Measurements from ENCODE around the gene HRCT1. TPM values are rescaled to one million over a fixed set of nuclear protein-coding genes. Genes with fewer than 3 reads are reported as not detected.
A peak's percentile ranks its signal among the peaks of the same experiment; 100 is the strongest.

HRCT1 gene
- total RNA-seq, 6 experiments from 2014 or later, result 0.40 to 1.4 (median 0.98) TPM

DNA sequence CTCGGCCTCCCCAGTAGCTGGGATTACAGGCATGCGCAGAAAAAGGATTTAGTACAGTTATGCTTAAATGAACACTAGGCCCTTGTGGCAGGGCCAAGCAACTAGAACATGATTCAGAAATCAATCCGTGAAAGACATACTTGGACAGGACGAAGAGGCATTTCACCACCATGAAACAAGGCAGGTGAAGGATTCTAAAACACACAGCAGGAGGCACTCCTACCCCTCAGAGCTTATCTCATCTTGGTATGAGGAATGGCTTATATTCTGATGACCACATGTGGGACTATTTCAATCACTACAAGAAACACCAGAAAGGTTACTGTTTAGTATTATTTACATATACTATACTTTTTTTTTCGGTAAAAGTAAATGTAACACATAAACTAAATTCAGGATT, 36.3 kb downstream of the HRCT1 start:
- Histone ChIP-seq H3K27ac (no peak overlapping the region), H3K36me3 (no peaks in the 10 kb centered on the region), H3K27me3 (no peaks in the 10 kb centered on the region), H3K4me3 (no peak overlapping the region), H3K4me1 (peaks cover 0 to 14% (median 2%) of the 10 kb centered on the region in 4 donors), H3K9me3 (no peaks in the 10 kb centered on the region)
- no peak for ATAC-seq
- DNase-seq, result no peak
- no peak for TF ChIP-seq POLR2A (IDR thresholded peaks at IDR 0.05)
- intact Hi-C loops (cut with DNase I), result loop anchor here in 1 of 2 donors (5.0 kb wide), 1 partner anchor 35 kb away; the partner anchor contains the start of genes HRCT1 and SPAAR
- WGBS (ENCODE audit: insufficient coverage, low coverage, low lambda C conversion rate, missing lambda C conversion rate), result 68% methylated on average over 4 of the region's 5 CpGs

DNA sequence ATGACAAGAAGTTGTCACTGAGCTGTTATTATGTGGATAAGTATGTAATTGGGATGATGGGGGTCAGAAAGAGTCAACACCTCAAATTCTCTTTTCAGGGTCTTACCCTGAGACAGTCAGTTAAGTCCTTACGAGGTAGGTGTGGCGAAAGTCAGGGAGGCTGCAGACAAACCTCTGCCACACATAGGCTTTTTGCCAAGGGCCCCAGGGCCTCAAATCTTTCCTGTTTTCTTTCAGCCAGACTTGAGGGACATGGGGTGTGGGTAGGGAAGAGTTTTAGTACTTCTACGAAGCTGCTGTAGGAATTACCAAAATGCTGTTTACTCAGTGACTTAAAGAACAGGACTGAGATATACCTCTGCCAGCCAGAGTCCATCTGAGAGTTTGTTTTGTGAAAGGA, 38.2 kb downstream of the HRCT1 start:
- no peak for ATAC-seq
- intact Hi-C loops (cut with DNase I), result loop anchor here in 1 of 2 donors (5.0 kb wide), 1 partner anchor 37 kb away; the partner anchor contains the start of genes HRCT1 and SPAAR
- no peak overlapping the region for H3K4me3 ChIP-seq
- H3K36me3 ChIP-seq, result no peaks in the 10 kb centered on the region
- no peak for TF ChIP-seq POLR2A (IDR thresholded peaks at IDR 0.05)
- TF ChIP-seq, protein P1, sequence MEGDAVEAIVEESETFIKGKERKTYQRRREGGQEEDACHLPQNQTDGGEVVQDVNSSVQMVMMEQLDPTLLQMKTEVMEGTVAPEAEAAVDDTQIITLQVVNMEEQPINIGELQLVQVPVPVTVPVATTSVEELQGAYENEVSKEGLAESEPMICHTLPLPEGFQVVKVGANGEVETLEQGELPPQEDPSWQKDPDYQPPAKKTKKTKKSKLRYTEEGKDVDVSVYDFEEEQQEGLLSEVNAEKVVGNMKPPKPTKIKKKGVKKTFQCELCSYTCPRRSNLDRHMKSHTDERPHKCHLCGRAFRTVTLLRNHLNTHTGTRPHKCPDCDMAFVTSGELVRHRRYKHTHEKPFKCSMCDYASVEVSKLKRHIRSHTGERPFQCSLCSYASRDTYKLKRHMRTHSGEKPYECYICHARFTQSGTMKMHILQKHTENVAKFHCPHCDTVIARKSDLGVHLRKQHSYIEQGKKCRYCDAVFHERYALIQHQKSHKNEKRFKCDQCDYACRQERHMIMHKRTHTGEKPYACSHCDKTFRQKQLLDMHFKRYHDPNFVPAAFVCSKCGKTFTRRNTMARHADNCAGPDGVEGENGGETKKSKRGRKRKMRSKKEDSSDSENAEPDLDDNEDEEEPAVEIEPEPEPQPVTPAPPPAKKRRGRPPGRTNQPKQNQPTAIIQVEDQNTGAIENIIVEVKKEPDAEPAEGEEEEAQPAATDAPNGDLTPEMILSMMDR (IDR thresholded peaks at IDR 0.05), result no peak
- no peaks in the 10 kb centered on the region for H3K9me3 ChIP-seq
- DNase-seq, result no peak
- 76% methylated on average over 2 of the region's 3 CpGs for WGBS (ENCODE audit: insufficient coverage, low coverage, low lambda C conversion rate, missing lambda C conversion rate)
- no peaks in the 10 kb centered on the region for H3K27me3 ChIP-seq
- H3K27ac ChIP-seq, result no peak overlapping the region
- peaks cover 0 to 14% (median 2%) of the 10 kb centered on the region in 4 donors for H3K4me1 ChIP-seq

DNA sequence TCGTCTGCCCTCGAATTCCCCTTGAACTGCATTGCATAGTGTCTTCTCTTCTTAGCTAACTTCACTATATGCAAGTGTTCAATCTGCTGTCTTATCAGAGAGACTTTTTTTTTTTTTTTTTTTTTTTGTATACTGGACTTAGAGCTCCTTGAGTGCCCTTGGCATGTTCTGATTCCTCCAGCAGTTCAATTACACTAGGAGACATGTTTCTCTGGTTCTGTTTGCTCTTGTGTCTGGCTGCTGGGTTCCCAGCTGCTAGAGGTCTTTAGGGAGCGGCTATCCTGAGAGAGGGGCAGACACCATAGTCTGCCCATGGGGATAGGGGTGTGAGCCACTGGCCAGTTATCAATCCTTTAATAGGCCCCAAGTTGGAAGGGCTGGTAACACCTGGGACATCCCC, 38.8 kb downstream of the HRCT1 start:
- TF ChIP-seq, protein P1 (IDR thresholded peaks at IDR 0.05), result no peak
- DNase-seq (no peak), ATAC-seq (no peak)
- 73% methylated on average over 3 of the region's 3 CpGs for WGBS (ENCODE audit: insufficient coverage, low coverage, low lambda C conversion rate, missing lambda C conversion rate)
- Histone ChIP-seq H3K36me3 (no peaks in the 10 kb centered on the region), H3K27ac (no peak overlapping the region), H3K9me3 (no peaks in the 10 kb centered on the region), H3K4me3 (no peak overlapping the region), H3K27me3 (no peaks in the 10 kb centered on the region), H3K4me1 (peaks cover 0 to 14% (median 2%) of the 10 kb centered on the region in 4 donors)
- intact Hi-C loops (cut with DNase I), result loop anchor here in 1 of 2 donors (5.0 kb wide), 1 partner anchor 38 kb away; the partner anchor contains the start of genes HRCT1 and SPAAR

DNA sequence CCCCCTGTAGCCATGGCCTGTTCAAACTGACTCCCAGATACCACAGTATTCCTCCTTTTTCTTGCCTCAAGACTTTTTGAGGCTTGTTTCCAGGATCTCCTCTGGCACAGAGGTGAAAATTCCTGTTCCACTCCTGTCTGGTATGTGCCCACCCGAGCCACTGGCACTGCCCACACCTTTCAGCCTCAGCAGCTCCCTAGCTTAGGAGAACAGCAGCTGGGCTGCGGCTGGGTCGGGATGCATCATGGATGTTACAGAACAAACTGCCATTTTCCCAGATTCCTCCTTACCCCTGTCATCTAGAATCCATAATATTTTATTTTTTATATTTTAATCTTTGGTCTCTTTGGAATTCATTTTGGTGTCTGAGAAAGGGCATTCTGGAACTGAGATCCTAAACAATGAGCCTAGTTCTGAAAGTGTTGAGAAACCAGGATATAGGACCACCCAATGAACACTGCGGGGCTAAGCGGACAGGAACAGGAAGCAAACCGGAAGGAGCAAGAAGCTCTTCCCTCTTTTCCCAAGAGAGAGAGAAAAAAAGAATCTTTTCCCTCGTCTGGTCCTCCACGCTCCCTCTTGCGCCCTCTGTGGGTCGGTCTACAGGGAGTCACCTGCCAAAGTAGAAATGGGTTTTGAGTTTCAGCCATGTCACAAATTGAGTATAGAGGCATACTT, 39.5 kb downstream of the HRCT1 start:
- no peaks in the 10 kb centered on the region for H3K9me3 ChIP-seq
- H3K4me1 ChIP-seq, result peaks cover 0 to 14% (median 2%) of the 10 kb centered on the region in 4 donors
- no peak for TF ChIP-seq POLR2A (IDR thresholded peaks at IDR 0.05)
- TF ChIP-seq, protein P1 (IDR thresholded peaks at IDR 0.05), result peak; percentile 78 to 93 (median 88)
- no peak overlapping the region for H3K27ac ChIP-seq
- H3K27me3 ChIP-seq, result no peaks in the 10 kb centered on the region
- peak; percentile 78 to 85 (median 84) for DNase-seq
- intact Hi-C loops (cut with DNase I), result no loop called here
- peak; percentile 91 to 97 (median 92) for ATAC-seq
- H3K36me3 ChIP-seq, result no peaks in the 10 kb centered on the region
- 25% methylated on average over 10 of the region's 10 CpGs for WGBS (ENCODE audit: insufficient coverage, low coverage, low lambda C conversion rate, missing lambda C conversion rate)
- H3K4me3 ChIP-seq, result peak overlapping the region in 2 of 3 donors; percentile 29 to 37

DNA sequence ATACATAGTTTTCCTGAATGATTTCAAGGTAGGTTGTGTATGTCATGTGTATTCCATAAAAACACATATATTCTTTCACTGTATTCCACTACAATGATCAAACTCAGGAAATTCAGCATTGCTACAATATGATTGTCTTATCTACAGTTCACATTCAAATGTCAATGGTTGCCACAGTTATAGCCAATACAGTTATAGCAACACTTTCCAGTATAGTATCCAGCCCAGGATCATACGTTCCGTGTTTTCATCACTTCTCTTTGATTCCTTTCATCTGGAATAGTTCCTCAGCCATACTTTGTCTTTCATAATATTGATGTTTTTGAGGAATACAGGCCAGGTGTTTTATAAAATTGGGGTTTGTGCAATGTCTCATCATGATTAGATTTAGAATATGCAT, 42.4 kb downstream of the HRCT1 start:
- intact Hi-C loops (cut with DNase I), result no loop called here
- no peaks in the 10 kb centered on the region for H3K9me3 ChIP-seq
- no peak for ATAC-seq
- WGBS (ENCODE audit: insufficient coverage, low coverage, low lambda C conversion rate, missing lambda C conversion rate), result 53% methylated on average over 2 of the region's 2 CpGs
- TF ChIP-seq POLR2A (IDR thresholded peaks at IDR 0.05), result no peak
- TF ChIP-seq, protein P1 (IDR thresholded peaks at IDR 0.05), result no peak
- H3K36me3 ChIP-seq, result no peaks in the 10 kb centered on the region
- H3K4me3 ChIP-seq, result no peak overlapping the region
- no peak overlapping the region for H3K27ac ChIP-seq
- DNase-seq, result no peak
- peaks cover 0 to 5% (median 0%) of the 10 kb centered on the region in 4 donors for H3K4me1 ChIP-seq
- H3K27me3 ChIP-seq, result no peaks in the 10 kb centered on the region
